Activated CD8-positive, alpha-beta T cell treated with anti-CD3 and anti-CD28 coated beads, Interleukin-2, amount 10 ng/mL, durations not matched to agents 7 days and 5 days (primary cell): ENCODE measurements around the gene RELT. TPM values are rescaled to one million over a fixed set of nuclear protein-coding genes. Genes with fewer than 3 reads are reported as not detected.

Source experiments
- ATAC-seq: fragments of 150-1000 bp; cut with Tn5 transposase; one replicate; pipeline ENCODE4 v1.10.0; 2021; ENCODE audit warnings: moderate library complexity
- CTCF ChIA-PET: fragments of 350-600 bp; sonication (Branson Sonifier 250); formaldehyde crosslinking; loops from one replicate; lab custom pipeline; 2021; ENCODE audit warnings: antibody characterized with exemption; lab: Charles Lee
- POLR2A ChIA-PET: fragments of 350-600 bp; sonication (Branson Sonifier 250); formaldehyde crosslinking; loops from one replicate; lab custom pipeline; 2021; ENCODE audit warnings: antibody characterized with exemption; lab: Charles Lee
- DNase-seq: peaks from one replicate; pipeline ENCODE4 v3.0.0-alpha.2; 2020
- H3K27ac Mint-ChIP-seq: one replicate; pipeline ENCODE4 v1.8.0; 2021; ENCODE audit warnings: mild to moderate bottlenecking, mixed read lengths
- H3K27me3 Mint-ChIP-seq: one replicate; pipeline ENCODE4 v1.8.0; 2021; ENCODE audit warnings: low read depth, mixed read lengths
- H3K36me3 Mint-ChIP-seq: one replicate; pipeline ENCODE4 v1.8.0; 2021; ENCODE audit warnings: low read depth, mixed read lengths
- H3K4me1 Mint-ChIP-seq: one replicate; pipeline ENCODE4 v1.8.0; 2021; ENCODE audit warnings: low read depth, mixed read lengths
- H3K4me3 Mint-ChIP-seq: one replicate; pipeline ENCODE4 v1.8.0; 2021; ENCODE audit warnings: mild to moderate bottlenecking, mixed read lengths
- H3K9me3 Mint-ChIP-seq: one replicate; pipeline ENCODE4 v1.8.0; 2022; ENCODE audit warnings: mixed read lengths; ENCODE audit not compliant: insufficient read depth
- total RNA-seq, 2 experiments: library from RNA; stranded (reverse); gene quantifications; one replicate each; pipeline ENCODE4 v1.2.3, GENCODE V29; 2021

The RELT gene
- total RNA-seq, 2 experiments from 2014 or later = 28.6 to 33.2 TPM

- CTCF ChIA-PET = interaction anchor here (1.0 to 6.8 kb wide), 6 partner anchors 10 to 263 kb away, joined by 3 to 58 read pairs (median 4); no protein-coding TSS in a partner anchor
- Mint-ChIP-seq H3K4me1 (peaks cover 4% of the 10 kb centered on the region), H3K27me3 (no peaks in the 10 kb centered on the region), H3K36me3 (peaks cover 24% of the 10 kb centered on the region), H3K4me3 (no peak overlapping the region), H3K27ac (peak overlapping the region; percentile 73), H3K9me3 (no peaks in the 10 kb centered on the region)
- no peak for DNase-seq
- POLR2A ChIA-PET = interaction anchor here (0.7 to 1.4 kb wide), 2 partner anchors 23 to 262 kb away, joined by 3 read pairs; partner anchors contain the start of gene RELT
- no peak for ATAC-seq
Measured at GRCh38 chr11:73399636-73400035, 23.4 kb downstream of the RELT start.

- Mint-ChIP-seq H3K27ac (peak overlapping the region; percentile 37), H3K4me1 (peaks cover 4% of the 10 kb centered on the region), H3K4me3 (no peak overlapping the region), H3K27me3 (no peaks in the 10 kb centered on the region), H3K9me3 (no peaks in the 10 kb centered on the region), H3K36me3 (peaks cover 25% of the 10 kb centered on the region)
- DNase-seq = no peak
- CTCF ChIA-PET = interaction anchor here (1.0 to 6.8 kb wide), 4 partner anchors 7 to 225 kb away, joined by 3 to 58 read pairs (median 8); no protein-coding TSS in a partner anchor
- no peak for ATAC-seq
- POLR2A ChIA-PET = interaction anchor here (0.8 kb wide), 1 partner anchor 131 kb away, joined by 4 read pairs; no protein-coding TSS in a partner anchor
Measured at GRCh38 chr11:73400293-73400692, 24.1 kb downstream of the RELT start.

- ChIA-PET CTCF (interaction anchor here (3.3 to 6.8 kb wide), 2 partner anchors 8 to 51 kb away, joined by 11 to 58 read pairs; no protein-coding TSS in a partner anchor), POLR2A (interaction anchor here (0.8 to 1.4 kb wide), 2 partner anchors 9 to 130 kb away, joined by 4 to 5 read pairs; no protein-coding TSS in a partner anchor)
- no peaks in the 10 kb centered on the region for H3K9me3 Mint-ChIP-seq
Measured at GRCh38 chr11:73401217-73401923, 25.2 kb downstream of the RELT start.

GRCh38 chr11:73401924-73402833 is 26.0 kb downstream of the RELT start:
- H3K36me3 Mint-ChIP-seq = peaks cover 19% of the 10 kb centered on the region
- no peaks in the 10 kb centered on the region for H3K27me3 Mint-ChIP-seq
- CTCF ChIA-PET = interaction anchor here (0.7 to 6.8 kb wide), 8 partner anchors 9 to 258 kb away, joined by 3 to 58 read pairs (median 4); no protein-coding TSS in a partner anchor
- no peaks in the 10 kb centered on the region for H3K9me3 Mint-ChIP-seq
- no peak overlapping the region for H3K27ac Mint-ChIP-seq
- H3K4me1 Mint-ChIP-seq = peaks cover 4% of the 10 kb centered on the region
- POLR2A ChIA-PET = interaction anchor here (1.4 kb wide), 1 partner anchor 9 kb away, joined by 5 read pairs; no protein-coding TSS in a partner anchor
- H3K4me3 Mint-ChIP-seq = no peak overlapping the region
- DNase-seq (no peak), ATAC-seq (no peak)

More at GRCh38 chr11:73401217-73401923, 25.2 kb downstream of the RELT start:
- H3K27me3 Mint-ChIP-seq = no peaks in the 10 kb centered on the region
- DNase-seq (no peak), ATAC-seq (no peak)
- H3K4me1 Mint-ChIP-seq = peaks cover 4% of the 10 kb centered on the region
- peaks cover 23% of the 10 kb centered on the region for H3K36me3 Mint-ChIP-seq
- no peak overlapping the region for H3K4me3 Mint-ChIP-seq
- H3K27ac Mint-ChIP-seq = no peak overlapping the region

- ATAC-seq (peak; percentile 46), DNase-seq (peak; percentile 41)
- no peak overlapping the region for H3K27ac Mint-ChIP-seq
- ChIA-PET POLR2A (no interaction called here), CTCF (interaction anchor here (0.7 to 3.3 kb wide), 7 partner anchors 10 to 258 kb away, joined by 3 to 11 read pairs (median 3); no protein-coding TSS in a partner anchor)
- H3K36me3 Mint-ChIP-seq = peaks cover 18% of the 10 kb centered on the region
- no peaks in the 10 kb centered on the region for H3K9me3 Mint-ChIP-seq
- H3K4me1 Mint-ChIP-seq = peaks cover 4% of the 10 kb centered on the region
- no peak overlapping the region for H3K4me3 Mint-ChIP-seq
- H3K27me3 Mint-ChIP-seq = no peaks in the 10 kb centered on the region
Measured at GRCh38 chr11:73402834-73403185, 26.6 kb downstream of the RELT start.

- no peaks in the 10 kb centered on the region for H3K9me3 Mint-ChIP-seq
- H3K4me1 Mint-ChIP-seq = peaks cover 4% of the 10 kb centered on the region
- no peaks in the 10 kb centered on the region for H3K27me3 Mint-ChIP-seq
- H3K27ac Mint-ChIP-seq = no peak overlapping the region
- POLR2A ChIA-PET = no interaction called here
- ATAC-seq (no peak), DNase-seq (no peak)
- H3K36me3 Mint-ChIP-seq = peaks cover 21% of the 10 kb centered on the region
- CTCF ChIA-PET = interaction anchor here (1.6 to 3.3 kb wide), 2 partner anchors 11 to 257 kb away, joined by 10 to 11 read pairs; no protein-coding TSS in a partner anchor
- H3K4me3 Mint-ChIP-seq = no peak overlapping the region
Measured at GRCh38 chr11:73403541-73403940, 27.3 kb downstream of the RELT start.

- no peaks in the 10 kb centered on the region for H3K27me3 Mint-ChIP-seq
- no peak overlapping the region for H3K27ac Mint-ChIP-seq
- ATAC-seq (no peak), DNase-seq (no peak)
- no peaks in the 10 kb centered on the region for H3K9me3 Mint-ChIP-seq
- no peak overlapping the region for H3K4me3 Mint-ChIP-seq
- H3K36me3 Mint-ChIP-seq = peaks cover 25% of the 10 kb centered on the region
- ChIA-PET POLR2A (no interaction called here), CTCF (interaction anchor here (1.6 kb wide), 1 partner anchor 257 kb away, joined by 10 read pairs; no protein-coding TSS in a partner anchor)
- peaks cover 4% of the 10 kb centered on the region for H3K4me1 Mint-ChIP-seq
Measured at GRCh38 chr11:73404048-73404447, 27.8 kb downstream of the RELT start.

- Mint-ChIP-seq H3K9me3 (no peaks in the 10 kb centered on the region), H3K4me3 (no peak overlapping the region), H3K27ac (no peak overlapping the region), H3K27me3 (no peaks in the 10 kb centered on the region), H3K36me3 (peaks cover 30% of the 10 kb centered on the region), H3K4me1 (no peaks in the 10 kb centered on the region)
- ATAC-seq (no peak), DNase-seq (no peak)
- POLR2A ChIA-PET = interaction anchor here (0.6 kb wide), 1 partner anchor 52 kb away, joined by 3 read pairs; no protein-coding TSS in a partner anchor
- CTCF ChIA-PET = no interaction called here
Measured at GRCh38 chr11:73404506-73405145, 28.4 kb downstream of the RELT start.

- DNase-seq (no peak), ATAC-seq (no peak)
- H3K4me1 Mint-ChIP-seq = no peaks in the 10 kb centered on the region
- H3K36me3 Mint-ChIP-seq = peaks cover 29% of the 10 kb centered on the region
- no peak overlapping the region for H3K4me3 Mint-ChIP-seq
- H3K9me3 Mint-ChIP-seq = no peaks in the 10 kb centered on the region
- no peak overlapping the region for H3K27ac Mint-ChIP-seq
- ChIA-PET CTCF (no interaction called here), POLR2A (interaction anchor here (0.6 kb wide), 1 partner anchor 53 kb away, joined by 3 read pairs; no protein-coding TSS in a partner anchor)
- no peaks in the 10 kb centered on the region for H3K27me3 Mint-ChIP-seq
Measured at GRCh38 chr11:73405146-73405510, 28.9 kb downstream of the RELT start.

- Mint-ChIP-seq H3K27ac (peak overlapping the region; percentile 5), H3K9me3 (no peaks in the 10 kb centered on the region), H3K36me3 (peaks cover 32% of the 10 kb centered on the region), H3K4me3 (no peak overlapping the region), H3K4me1 (no peaks in the 10 kb centered on the region), H3K27me3 (no peaks in the 10 kb centered on the region)
- DNase-seq = no peak
- ATAC-seq = no peak
- POLR2A ChIA-PET = no interaction called here
- CTCF ChIA-PET = interaction anchor here (0.7 to 1.9 kb wide), 7 partner anchors 8 to 255 kb away, joined by 3 to 8 read pairs (median 4); no protein-coding TSS in a partner anchor
Measured at GRCh38 chr11:73406131-73406530, 29.9 kb downstream of the RELT start.

- Mint-ChIP-seq H3K27ac (peak overlapping the region; percentile 4), H3K27me3 (no peaks in the 10 kb centered on the region), H3K36me3 (peaks cover 32% of the 10 kb centered on the region), H3K9me3 (no peaks in the 10 kb centered on the region), H3K4me1 (no peaks in the 10 kb centered on the region), H3K4me3 (no peak overlapping the region)
- no peak for ATAC-seq
- CTCF ChIA-PET = interaction anchor here (0.8 to 1.9 kb wide), 9 partner anchors 10 to 254 kb away, joined by 3 to 8 read pairs (median 4); no protein-coding TSS in a partner anchor
- no peak for DNase-seq
- POLR2A ChIA-PET = no interaction called here
Measured at GRCh38 chr11:73406619-73407018, 30.4 kb downstream of the RELT start.
